ENCODE measurements around the gene RNF150. TPM values are rescaled to one million over a fixed set of nuclear protein-coding genes. Genes with fewer than 3 reads are reported as not detected.
A peak's percentile ranks its signal among the peaks of the same experiment; 100 is the strongest.

RNF150 gene
- total RNA-seq, 1 donor from 2014 or later: 1.4 TPM

- DNase-seq (ENCODE audit: low spot score) (no peak), ATAC-seq (no peak)
Measured at GRCh38 chr4:141035920-141036319, 97.3 kb downstream of the RNF150 start.

- DNase-seq (ENCODE audit: low spot score) (no peak), ATAC-seq (no peak)
Measured at GRCh38 chr4:141028024-141028529, 105.2 kb downstream of the RNF150 start.

- ATAC-seq (peak; percentile 94), DNase-seq (ENCODE audit: low spot score) (no peak)
Measured at GRCh38 chr4:141027421-141027820, 105.8 kb downstream of the RNF150 start.

GRCh38 chr4:141026900-141027299 is 106.4 kb downstream of the RNF150 start:
- ATAC-seq (no peak), DNase-seq (ENCODE audit: low spot score) (no peak)

- ATAC-seq: no peak
- DNase-seq (ENCODE audit: low spot score): no peak
Measured at GRCh38 chr4:141023051-141023450, 110.2 kb downstream of the RNF150 start.

GRCh38 chr4:141022111-141022695 is 111.1 kb downstream of the RNF150 start:
- ATAC-seq: no peak
- no peak for DNase-seq (ENCODE audit: low spot score)

GRCh38 chr4:141021397-141022110 is 111.7 kb downstream of the RNF150 start:
- DNase-seq (ENCODE audit: low spot score): no peak
- no peak for ATAC-seq

- no peak for DNase-seq (ENCODE audit: low spot score)
- no peak for ATAC-seq
Measured at GRCh38 chr4:141020801-141021261, 112.4 kb downstream of the RNF150 start.

- ATAC-seq (no peak), DNase-seq (ENCODE audit: low spot score) (no peak)
Measured at GRCh38 chr4:141019768-141020167, 113.5 kb downstream of the RNF150 start.

- ATAC-seq: no peak
- DNase-seq (ENCODE audit: low spot score): no peak
Measured at GRCh38 chr4:141016117-141016798, 117.0 kb downstream of the RNF150 start.

GRCh38 chr4:141013899-141014298 is 119.4 kb downstream of the RNF150 start:
- DNase-seq (ENCODE audit: low spot score) (no peak), ATAC-seq (no peak)

GRCh38 chr4:141011901-141012315 is 121.4 kb downstream of the RNF150 start:
- DNase-seq (ENCODE audit: low spot score): no peak
- ATAC-seq: no peak

GRCh38 chr4:141009931-141010330 is 123.3 kb downstream of the RNF150 start:
- no peak for ATAC-seq
- DNase-seq (ENCODE audit: low spot score): no peak

- DNase-seq (ENCODE audit: low spot score) (no peak), ATAC-seq (no peak)
Measured at GRCh38 chr4:141009129-141009528, 124.1 kb downstream of the RNF150 start.

- peak; percentile 86 for ATAC-seq
- DNase-seq (ENCODE audit: low spot score): peak; percentile 58
Measured at GRCh38 chr4:141006242-141006802, 126.9 kb downstream of the RNF150 start.

- no peak for DNase-seq (ENCODE audit: low spot score)
- no peak for ATAC-seq
Measured at GRCh38 chr4:141004823-141005222, 128.4 kb downstream of the RNF150 start.

- peak; percentile 41 for ATAC-seq
- no peak for DNase-seq (ENCODE audit: low spot score)
Measured at GRCh38 chr4:141003193-141003592, 130.1 kb downstream of the RNF150 start.

GRCh38 chr4:141002323-141002805 is 130.9 kb downstream of the RNF150 start:
- DNase-seq (ENCODE audit: low spot score) (no peak), ATAC-seq (peak; percentile 7)

GRCh38 chr4:140996766-140997165 is 136.5 kb downstream of the RNF150 start:
- peak; percentile 20 for ATAC-seq

GRCh38 chr4:140995058-140995457 is 138.2 kb downstream of the RNF150 start:
- DNase-seq (ENCODE audit: low spot score) (peak; percentile 61), ATAC-seq (peak; percentile 84)

More at GRCh38 chr4:140996766-140997165, 136.5 kb downstream of the RNF150 start:
- DNase-seq (ENCODE audit: low spot score): no peak

- ATAC-seq (peak; percentile 42), DNase-seq (ENCODE audit: low spot score) (no peak)
Measured at GRCh38 chr4:140994015-140994414, 139.3 kb downstream of the RNF150 start.

All from left lobe of liver (tissue), 2 donors.